NCI-H1105 treated with DMSO at 0.1 percent for 48 hours (cell line): Measurements from ENCODE around the gene RAB9A.

ENCODE experiments used
- DNase-seq: peaks from one replicate; lab custom pipeline; 2025; lab: John Stamatoyannopoulos, UW

Gene RAB9A

GRCh38 chrX:13748486-13748885 lies 59.6 kb downstream of the RAB9A start:
- DNase-seq: no peak

GRCh38 chrX:13750204-13750603 lies 61.3 kb downstream of the RAB9A start:
- peak; percentile 66 for DNase-seq

GRCh38 chrX:13750812-13751211 lies 61.9 kb downstream of the RAB9A start:
- DNase-seq: no peak

DNA sequence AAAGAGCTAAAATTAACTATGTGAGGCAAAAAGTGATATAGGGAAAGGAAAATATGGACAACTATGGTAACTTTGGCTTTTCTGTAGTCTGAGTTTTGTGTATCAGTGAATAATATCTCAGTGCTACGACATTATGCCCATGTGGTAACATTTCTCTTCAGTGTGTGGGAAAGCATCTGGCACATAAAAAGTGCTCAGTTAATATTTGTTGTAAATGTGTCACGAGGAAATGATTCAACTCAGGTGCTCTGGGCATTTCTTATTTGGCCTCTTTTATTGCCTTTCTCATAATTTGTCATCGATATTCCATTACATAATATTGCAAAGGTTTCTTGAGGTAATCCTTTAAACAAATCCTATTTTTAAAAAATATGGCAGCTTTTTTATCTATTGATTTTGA lies 63.2 kb downstream of the RAB9A start:
- no peak for DNase-seq

- no peak for DNase-seq
These were observed 63.7 kb downstream of the RAB9A start for GRCh38 chrX:13752646-13753045.

- DNase-seq: no peak
These were observed 65.8 kb downstream of the RAB9A start for GRCh38 chrX:13754765-13755164.

DNA sequence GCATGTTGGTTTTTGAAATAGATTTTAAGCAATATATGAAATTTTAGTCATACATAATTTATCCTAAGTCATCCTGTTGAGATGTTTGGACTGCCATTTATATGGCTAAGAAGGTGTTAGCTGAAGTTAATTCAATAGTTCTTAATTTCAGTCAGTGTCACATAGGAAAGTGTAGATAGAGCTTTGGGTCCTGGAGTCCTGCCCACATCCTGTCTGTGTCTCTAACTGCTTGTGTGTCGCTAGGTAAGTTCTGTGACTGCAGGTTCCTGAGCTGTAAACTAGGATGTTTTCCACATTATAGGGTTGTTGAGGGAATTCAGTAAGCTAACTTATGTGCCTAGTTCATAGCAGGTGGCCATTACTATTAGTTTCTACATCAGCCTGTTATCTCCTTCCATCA lies 66.3 kb downstream of the RAB9A start:
- DNase-seq: no peak

GRCh38 chrX:13756381-13756780 lies 67.5 kb downstream of the RAB9A start:
- DNase-seq: no peak

GRCh38 chrX:13759152-13759718 lies 70.3 kb downstream of the RAB9A start:
- DNase-seq: no peak
